Ishikawa (cell line): ENCODE data around the gene SMARCB1.

Source experiments
- CEBPB ChIP-seq: IDR thresholded peaks from 2 replicates; pipeline ENCODE4 v1.6.1; 2012
- CREB1 ChIP-seq: IDR thresholded peaks from 2 replicates; pipeline ENCODE4 v1.6.1; 2012; ENCODE audit warnings: low read depth
- EGR1 ChIP-seq: IDR thresholded peaks from 2 replicates; pipeline ENCODE4 v1.6.1; 2012
- EP300 ChIP-seq: IDR thresholded peaks from 2 replicates; pipeline ENCODE4 v1.6.1; 2012; ENCODE audit warnings: borderline replicate concordance
- FOXM1 ChIP-seq: IDR thresholded peaks from 2 replicates; pipeline ENCODE4 v1.6.1; 2012; ENCODE audit warnings: low read depth, borderline replicate concordance
- MAX ChIP-seq: IDR thresholded peaks from 2 replicates; pipeline ENCODE4 v1.6.1; 2012
- NFIC ChIP-seq: IDR thresholded peaks from 2 replicates; pipeline ENCODE4 v1.6.1; 2012
- RAD21 ChIP-seq: IDR thresholded peaks from 2 replicates; pipeline ENCODE4 v1.6.1; 2012; ENCODE audit warnings: low read depth
- TAF1 ChIP-seq: IDR thresholded peaks from 2 replicates; pipeline ENCODE4 v1.6.1; 2012; ENCODE audit warnings: low read depth, mild to moderate bottlenecking
- TCF12 ChIP-seq: IDR thresholded peaks from 2 replicates; pipeline ENCODE4 v1.6.1; 2012; ENCODE audit warnings: low read depth
- TEAD4 ChIP-seq: IDR thresholded peaks from 2 replicates; pipeline ENCODE4 v1.6.1; 2012
- YY1 ChIP-seq: IDR thresholded peaks from 2 replicates; pipeline ENCODE4 v1.6.1; 2012; ENCODE audit warnings: low read depth
- ZBTB7A ChIP-seq: IDR thresholded peaks from 2 replicates; pipeline ENCODE4 v1.6.1; 2012; ENCODE audit warnings: low read depth
- TF ChIP-seq, protein P1 (sequence below): IDR thresholded peaks from 2 replicates; pipeline ENCODE4 v1.6.1; 2012; ENCODE audit warnings: low read depth, mild to moderate bottlenecking

SMARCB1 gene

DNA sequence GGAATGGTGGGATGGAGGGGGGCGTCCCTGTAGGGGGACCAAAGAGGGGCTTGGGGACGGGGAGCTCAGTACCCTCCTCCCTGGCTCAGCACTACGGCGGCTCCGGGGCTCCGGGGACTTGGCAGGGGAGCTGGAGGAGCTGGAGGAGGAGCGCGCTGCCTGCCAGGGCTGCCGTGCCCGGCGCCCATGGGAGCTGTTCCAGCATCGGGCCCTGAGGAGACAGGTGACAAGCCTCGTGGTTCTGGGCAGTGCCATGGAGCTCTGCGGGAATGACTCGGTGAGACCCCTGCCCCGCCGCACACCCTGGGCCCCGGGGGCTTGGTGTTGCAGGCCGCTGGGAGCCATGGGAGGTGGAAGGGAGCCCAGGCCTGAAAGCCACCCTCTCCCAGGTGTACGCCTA lies 95.6 kb downstream of the SMARCB1 start:
- TF ChIP-seq YY1 (no peak), TAF1 (no peak), FOXM1 (no peak), ZBTB7A (no peak), MAX (no peak), NFIC (no peak), EGR1 (no peak), EP300 (no peak)
- TF ChIP-seq, protein P1, sequence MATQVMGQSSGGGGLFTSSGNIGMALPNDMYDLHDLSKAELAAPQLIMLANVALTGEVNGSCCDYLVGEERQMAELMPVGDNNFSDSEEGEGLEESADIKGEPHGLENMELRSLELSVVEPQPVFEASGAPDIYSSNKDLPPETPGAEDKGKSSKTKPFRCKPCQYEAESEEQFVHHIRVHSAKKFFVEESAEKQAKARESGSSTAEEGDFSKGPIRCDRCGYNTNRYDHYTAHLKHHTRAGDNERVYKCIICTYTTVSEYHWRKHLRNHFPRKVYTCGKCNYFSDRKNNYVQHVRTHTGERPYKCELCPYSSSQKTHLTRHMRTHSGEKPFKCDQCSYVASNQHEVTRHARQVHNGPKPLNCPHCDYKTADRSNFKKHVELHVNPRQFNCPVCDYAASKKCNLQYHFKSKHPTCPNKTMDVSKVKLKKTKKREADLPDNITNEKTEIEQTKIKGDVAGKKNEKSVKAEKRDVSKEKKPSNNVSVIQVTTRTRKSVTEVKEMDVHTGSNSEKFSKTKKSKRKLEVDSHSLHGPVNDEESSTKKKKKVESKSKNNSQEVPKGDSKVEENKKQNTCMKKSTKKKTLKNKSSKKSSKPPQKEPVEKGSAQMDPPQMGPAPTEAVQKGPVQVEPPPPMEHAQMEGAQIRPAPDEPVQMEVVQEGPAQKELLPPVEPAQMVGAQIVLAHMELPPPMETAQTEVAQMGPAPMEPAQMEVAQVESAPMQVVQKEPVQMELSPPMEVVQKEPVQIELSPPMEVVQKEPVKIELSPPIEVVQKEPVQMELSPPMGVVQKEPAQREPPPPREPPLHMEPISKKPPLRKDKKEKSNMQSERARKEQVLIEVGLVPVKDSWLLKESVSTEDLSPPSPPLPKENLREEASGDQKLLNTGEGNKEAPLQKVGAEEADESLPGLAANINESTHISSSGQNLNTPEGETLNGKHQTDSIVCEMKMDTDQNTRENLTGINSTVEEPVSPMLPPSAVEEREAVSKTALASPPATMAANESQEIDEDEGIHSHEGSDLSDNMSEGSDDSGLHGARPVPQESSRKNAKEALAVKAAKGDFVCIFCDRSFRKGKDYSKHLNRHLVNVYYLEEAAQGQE, result no peak

DNA sequence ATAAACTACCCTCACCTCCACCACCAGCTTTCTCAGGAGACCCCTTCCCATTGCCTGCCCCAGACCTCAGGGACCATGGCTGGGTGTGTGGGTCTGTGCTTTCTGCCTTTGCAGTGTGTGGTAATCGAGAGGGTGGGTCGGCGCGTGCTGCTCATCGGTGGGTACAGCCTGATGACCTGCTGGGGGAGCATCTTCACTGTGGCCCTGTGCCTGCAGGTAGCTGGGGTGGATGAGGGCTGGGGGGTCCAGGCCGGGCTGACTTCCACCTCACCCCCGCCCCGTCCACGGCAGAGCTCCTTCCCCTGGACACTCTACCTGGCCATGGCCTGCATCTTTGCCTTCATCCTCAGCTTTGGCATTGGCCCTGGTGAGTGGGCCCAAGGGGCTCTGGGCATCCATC lies 96.9 kb downstream of the SMARCB1 start:
- TF ChIP-seq TEAD4 (no peak), YY1 (no peak), NFIC (no peak), TAF1 (no peak), CEBPB (no peak), RAD21 (no peak), EP300 (no peak), MAX (no peak)

DNA sequence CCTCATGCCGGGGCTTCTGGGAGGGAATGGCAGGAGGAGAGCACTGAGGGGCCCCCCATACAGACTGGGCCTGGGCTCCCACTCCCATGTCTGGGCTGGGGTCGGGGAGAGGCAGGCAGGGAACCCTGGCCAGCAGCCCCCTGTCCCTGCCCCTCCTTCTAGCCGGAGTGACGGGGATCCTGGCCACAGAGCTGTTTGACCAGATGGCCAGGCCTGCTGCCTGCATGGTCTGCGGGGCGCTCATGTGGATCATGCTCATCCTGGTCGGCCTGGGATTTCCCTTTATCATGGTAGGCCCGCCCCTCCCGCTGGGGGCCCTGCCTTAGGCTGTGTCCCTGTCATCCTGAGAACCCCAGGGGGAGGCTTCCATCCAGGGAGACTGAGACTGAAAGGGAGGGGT lies 97.4 kb downstream of the SMARCB1 start:
- TF ChIP-seq RAD21, result no peak
- TF ChIP-seq TAF1, result no peak
- TF ChIP-seq MAX, result no peak
- TF ChIP-seq NFIC, result no peak
- TF ChIP-seq EP300, result no peak
- TF ChIP-seq, protein P1, result no peak
- no peak for TF ChIP-seq TCF12
- no peak for TF ChIP-seq CREB1
